Measurements from ENCODE around the gene USP47.

Gene USP47

GRCh38 chr11:11969380-11970215, 127.8 kb downstream of the USP47 start:
- Histone ChIP-seq H3K27ac (ENCODE audit: insufficient read depth, low read depth, low read length, poor library complexity, severe bottlenecking) (no peak overlapping the region), H3K36me3 (ENCODE audit: control insufficient read depth, insufficient read depth, low read length) (no peaks in the 10 kb centered on the region), H3K4me1 (ENCODE audit: control insufficient read depth, insufficient read depth, low read length) (peaks cover 40% of the 10 kb centered on the region), H3K4me3 (ENCODE audit: insufficient read depth, low read depth, low read length) (no peak overlapping the region), H3K27me3 (ENCODE audit: control insufficient read depth, insufficient read depth, low read length, poor library complexity, severe bottlenecking) (no peaks in the 10 kb centered on the region), H3K9me3 (ENCODE audit: control insufficient read depth, low read length) (no peaks in the 10 kb centered on the region)
- WGBS, 2 experiments: 90 to 91% methylated on average over 19 of the region's 19 CpGs

- Histone ChIP-seq H3K4me3 (ENCODE audit: insufficient read depth, low read depth, low read length) (no peak overlapping the region), H3K4me1 (ENCODE audit: control insufficient read depth, insufficient read depth, low read length) (peaks cover 40% of the 10 kb centered on the region)
- 84 to 95% methylated on average over 2 of the region's 2 CpGs for WGBS, 2 experiments
Measured at GRCh38 chr11:11970556-11970955, 128.8 kb downstream of the USP47 start.

GRCh38 chr11:11971906-11972547, 130.3 kb downstream of the USP47 start:
- H3K4me1 ChIP-seq (ENCODE audit: control insufficient read depth, insufficient read depth, low read length): peaks cover 46% of the 10 kb centered on the region
- H3K36me3 ChIP-seq (ENCODE audit: control insufficient read depth, insufficient read depth, low read length): no peaks in the 10 kb centered on the region
- WGBS, 2 experiments: 75 to 82% methylated on average over 5 of the region's 5 CpGs

More at GRCh38 chr11:11970556-11970955, 128.8 kb downstream of the USP47 start:
- Histone ChIP-seq H3K36me3 (ENCODE audit: control insufficient read depth, insufficient read depth, low read length) (no peaks in the 10 kb centered on the region), H3K27ac (ENCODE audit: insufficient read depth, low read depth, low read length, poor library complexity, severe bottlenecking) (no peak overlapping the region), H3K9me3 (ENCODE audit: control insufficient read depth, low read length) (no peaks in the 10 kb centered on the region), H3K27me3 (ENCODE audit: control insufficient read depth, insufficient read depth, low read length, poor library complexity, severe bottlenecking) (no peaks in the 10 kb centered on the region)

GRCh38 chr11:11972730-11973341, 131.1 kb downstream of the USP47 start:
- peak overlapping the region; percentile 69 for H3K27ac ChIP-seq (ENCODE audit: insufficient read depth, low read depth, low read length, poor library complexity, severe bottlenecking)

More at GRCh38 chr11:11971906-11972547, 130.3 kb downstream of the USP47 start:
- no peaks in the 10 kb centered on the region for H3K27me3 ChIP-seq (ENCODE audit: control insufficient read depth, insufficient read depth, low read length, poor library complexity, severe bottlenecking)
- no peaks in the 10 kb centered on the region for H3K9me3 ChIP-seq (ENCODE audit: control insufficient read depth, low read length)
- no peak overlapping the region for H3K4me3 ChIP-seq (ENCODE audit: insufficient read depth, low read depth, low read length)
- peak overlapping the region; percentile 69 for H3K27ac ChIP-seq (ENCODE audit: insufficient read depth, low read depth, low read length, poor library complexity, severe bottlenecking)

GRCh38 chr11:11973361-11973800, 131.6 kb downstream of the USP47 start:
- 65 to 75% methylated on average over 8 of the region's 8 CpGs for WGBS, 2 experiments
- no peak overlapping the region for H3K4me3 ChIP-seq (ENCODE audit: insufficient read depth, low read depth, low read length)
- H3K27me3 ChIP-seq (ENCODE audit: control insufficient read depth, insufficient read depth, low read length, poor library complexity, severe bottlenecking): no peaks in the 10 kb centered on the region

More at GRCh38 chr11:11972730-11973341, 131.1 kb downstream of the USP47 start:
- peaks cover 53% of the 10 kb centered on the region for H3K4me1 ChIP-seq (ENCODE audit: control insufficient read depth, insufficient read depth, low read length)
- H3K9me3 ChIP-seq (ENCODE audit: control insufficient read depth, low read length): no peaks in the 10 kb centered on the region
- no peak overlapping the region for H3K4me3 ChIP-seq (ENCODE audit: insufficient read depth, low read depth, low read length)
- H3K36me3 ChIP-seq (ENCODE audit: control insufficient read depth, insufficient read depth, low read length): no peaks in the 10 kb centered on the region
- WGBS, 2 experiments: 79 to 83% methylated on average over 3 of the region's 3 CpGs
- no peaks in the 10 kb centered on the region for H3K27me3 ChIP-seq (ENCODE audit: control insufficient read depth, insufficient read depth, low read length, poor library complexity, severe bottlenecking)

GRCh38 chr11:11973866-11974265, 132.1 kb downstream of the USP47 start:
- peaks cover 53% of the 10 kb centered on the region for H3K4me1 ChIP-seq (ENCODE audit: control insufficient read depth, insufficient read depth, low read length)
- H3K9me3 ChIP-seq (ENCODE audit: control insufficient read depth, low read length): no peaks in the 10 kb centered on the region
- H3K36me3 ChIP-seq (ENCODE audit: control insufficient read depth, insufficient read depth, low read length): no peaks in the 10 kb centered on the region
- H3K27me3 ChIP-seq (ENCODE audit: control insufficient read depth, insufficient read depth, low read length, poor library complexity, severe bottlenecking): no peaks in the 10 kb centered on the region
- no peak overlapping the region for H3K27ac ChIP-seq (ENCODE audit: insufficient read depth, low read depth, low read length, poor library complexity, severe bottlenecking)
- 94% methylated on average over 4 of the region's 4 CpGs for WGBS, 2 experiments
- H3K4me3 ChIP-seq (ENCODE audit: insufficient read depth, low read depth, low read length): no peak overlapping the region

More at GRCh38 chr11:11973361-11973800, 131.6 kb downstream of the USP47 start:
- Histone ChIP-seq H3K27ac (ENCODE audit: insufficient read depth, low read depth, low read length, poor library complexity, severe bottlenecking) (no peak overlapping the region), H3K9me3 (ENCODE audit: control insufficient read depth, low read length) (no peaks in the 10 kb centered on the region), H3K36me3 (ENCODE audit: control insufficient read depth, insufficient read depth, low read length) (no peaks in the 10 kb centered on the region), H3K4me1 (ENCODE audit: control insufficient read depth, insufficient read depth, low read length) (peaks cover 53% of the 10 kb centered on the region)

GRCh38 chr11:11975201-11976092, 133.7 kb downstream of the USP47 start:
- H3K4me3 ChIP-seq (ENCODE audit: insufficient read depth, low read depth, low read length): no peak overlapping the region
- peaks cover 48% of the 10 kb centered on the region for H3K4me1 ChIP-seq (ENCODE audit: control insufficient read depth, insufficient read depth, low read length)
- H3K27ac ChIP-seq (ENCODE audit: insufficient read depth, low read depth, low read length, poor library complexity, severe bottlenecking): no peak overlapping the region
- WGBS, 2 experiments: 91 to 93% methylated on average over 11 of the region's 11 CpGs
- H3K9me3 ChIP-seq (ENCODE audit: control insufficient read depth, low read length): no peaks in the 10 kb centered on the region
- no peaks in the 10 kb centered on the region for H3K36me3 ChIP-seq (ENCODE audit: control insufficient read depth, insufficient read depth, low read length)
- H3K27me3 ChIP-seq (ENCODE audit: control insufficient read depth, insufficient read depth, low read length, poor library complexity, severe bottlenecking): no peaks in the 10 kb centered on the region

- Histone ChIP-seq H3K27ac (ENCODE audit: insufficient read depth, low read depth, low read length, poor library complexity, severe bottlenecking) (no peak overlapping the region), H3K36me3 (ENCODE audit: control insufficient read depth, insufficient read depth, low read length) (no peaks in the 10 kb centered on the region), H3K4me1 (ENCODE audit: control insufficient read depth, insufficient read depth, low read length) (peaks cover 38% of the 10 kb centered on the region), H3K4me3 (ENCODE audit: insufficient read depth, low read depth, low read length) (no peak overlapping the region), H3K9me3 (ENCODE audit: control insufficient read depth, low read length) (no peaks in the 10 kb centered on the region), H3K27me3 (ENCODE audit: control insufficient read depth, insufficient read depth, low read length, poor library complexity, severe bottlenecking) (no peaks in the 10 kb centered on the region)
- WGBS, 2 experiments: 84 to 87% methylated on average over 6 of the region's 6 CpGs
Measured at GRCh38 chr11:11976481-11977127, 134.8 kb downstream of the USP47 start.

GRCh38 chr11:11977206-11977938, 135.6 kb downstream of the USP47 start:
- WGBS, 2 experiments: 74 to 78% methylated on average over 10 of the region's 10 CpGs
- Histone ChIP-seq H3K36me3 (ENCODE audit: control insufficient read depth, insufficient read depth, low read length) (no peaks in the 10 kb centered on the region), H3K27me3 (ENCODE audit: control insufficient read depth, insufficient read depth, low read length, poor library complexity, severe bottlenecking) (no peaks in the 10 kb centered on the region), H3K9me3 (ENCODE audit: control insufficient read depth, low read length) (no peaks in the 10 kb centered on the region), H3K27ac (ENCODE audit: insufficient read depth, low read depth, low read length, poor library complexity, severe bottlenecking) (no peak overlapping the region), H3K4me3 (ENCODE audit: insufficient read depth, low read depth, low read length) (no peak overlapping the region), H3K4me1 (ENCODE audit: control insufficient read depth, insufficient read depth, low read length) (peaks cover 30% of the 10 kb centered on the region)
